Stimulated activated naive B cell treated with anti-CD40 and anti-IgM and Interleukin-4, amounts not matched to agents 10 μg/mL and 1 μg/mL and 100 μg/mL, for 72 hours (primary cell): ENCODE measurements around the gene MRTFA.
"Not testable (repeated sequence)": the region's sequence is repeated elsewhere in the genome, so short reads cannot be mapped to it uniquely, and the experiment has no call there.

ENCODE experiments used
- ATAC-seq, 2 donors: fragments of 150-1000 bp; cut with Tn5 transposase; replicated peaks; 2 replicates each; pipeline ENCODE4 v1.10.0; 2021; ENCODE audit warnings: moderate library complexity in 1 of 2
- DNase-seq: peaks from one replicate; pipeline ENCODE4 v3.0.0; 2021
- H3K27ac Mint-ChIP-seq: one replicate; pipeline ENCODE4 v1.8.0; 2022; ENCODE audit warnings: mild to moderate bottlenecking, mixed read lengths
- H3K27me3 Mint-ChIP-seq, 2 donors: one replicate each; pipeline ENCODE4 v1.8.0; 2022; ENCODE audit warnings: mixed read lengths in 2 of 2
- H3K36me3 Mint-ChIP-seq, 2 donors: one replicate each; pipeline ENCODE4 v1.8.0; 2022; ENCODE audit warnings: mixed read lengths in 2 of 2, mild to moderate bottlenecking in 1 of 2
- H3K4me1 Mint-ChIP-seq, 2 donors: one replicate each; pipeline ENCODE4 v1.8.0; 2022; ENCODE audit warnings: mixed read lengths in 2 of 2, mild to moderate bottlenecking in 1 of 2
- H3K4me3 Mint-ChIP-seq, 2 donors: one replicate each; pipeline ENCODE4 v1.8.0; 2022; ENCODE audit warnings: mild to moderate bottlenecking in 2 of 2, mixed read lengths in 2 of 2, moderate library complexity in 1 of 2
- H3K9me3 Mint-ChIP-seq, 2 donors: one replicate each; pipeline ENCODE4 v1.8.0; 2022; ENCODE audit warnings: mixed read lengths in 2 of 2, mild to moderate bottlenecking in 1 of 2

Gene MRTFA

GRCh38 chr22:40606306-40606705, 30.2 kb downstream of the MRTFA start:
- Mint-ChIP-seq H3K27me3 (no peaks in the 10 kb centered on the region), H3K9me3 (no peaks in the 10 kb centered on the region), H3K36me3 (peaks cover 2 to 13% of the 10 kb centered on the region in 2 donors), H3K4me3 (no peak overlapping the region), H3K4me1 (peaks cover 23 to 50% of the 10 kb centered on the region in 2 donors), H3K27ac (no peak overlapping the region)
- DNase-seq, result no peak
- ATAC-seq, result no peak

- no peak for ATAC-seq
- Mint-ChIP-seq H3K27ac (no peak overlapping the region), H3K27me3 (no peaks in the 10 kb centered on the region), H3K9me3 (no peaks in the 10 kb centered on the region), H3K4me3 (no peak overlapping the region), H3K4me1 (peaks cover 26 to 53% of the 10 kb centered on the region in 2 donors), H3K36me3 (peaks cover 2 to 13% of the 10 kb centered on the region in 2 donors)
- DNase-seq, result no peak
Observed at GRCh38 chr22:40605761-40606160, 30.8 kb downstream of the MRTFA start.

GRCh38 chr22:40603088-40603605, 33.4 kb downstream of the MRTFA start:
- Mint-ChIP-seq H3K27ac (peak overlapping the region; percentile 32), H3K9me3 (no peaks in the 10 kb centered on the region), H3K36me3 (peaks cover 2 to 13% of the 10 kb centered on the region in 2 donors), H3K4me1 (peaks cover 29 to 58% of the 10 kb centered on the region in 2 donors), H3K4me3 (no peak overlapping the region), H3K27me3 (no peaks in the 10 kb centered on the region)
- ATAC-seq (no peak), DNase-seq (no peak)

- peaks cover 2 to 13% of the 10 kb centered on the region in 2 donors for H3K36me3 Mint-ChIP-seq
- no peaks in the 10 kb centered on the region for H3K9me3 Mint-ChIP-seq
- peaks cover 29 to 62% of the 10 kb centered on the region in 2 donors for H3K4me1 Mint-ChIP-seq
- DNase-seq, result no peak
- H3K27me3 Mint-ChIP-seq, result no peaks in the 10 kb centered on the region
- no peak for ATAC-seq
- H3K4me3 Mint-ChIP-seq, result no peak overlapping the region
- H3K27ac Mint-ChIP-seq, result no peak overlapping the region
Observed at GRCh38 chr22:40602231-40602630, 34.3 kb downstream of the MRTFA start.

- H3K4me3 Mint-ChIP-seq, result no peak overlapping the region
- peaks cover 2 to 15% of the 10 kb centered on the region in 2 donors for H3K36me3 Mint-ChIP-seq
- no peaks in the 10 kb centered on the region for H3K9me3 Mint-ChIP-seq
- ATAC-seq (no peak), DNase-seq (no peak)
- H3K27me3 Mint-ChIP-seq, result no peaks in the 10 kb centered on the region
- peaks cover 29 to 69% of the 10 kb centered on the region in 2 donors for H3K4me1 Mint-ChIP-seq
- H3K27ac Mint-ChIP-seq, result no peak overlapping the region
Observed at GRCh38 chr22:40599731-40600130, 36.8 kb downstream of the MRTFA start.

GRCh38 chr22:40598712-40599111, 37.8 kb downstream of the MRTFA start:
- not testable (repeated sequence) for H3K27ac Mint-ChIP-seq

GRCh38 chr22:40597526-40598430, 38.7 kb downstream of the MRTFA start:
- Mint-ChIP-seq H3K9me3 (no peaks in the 10 kb centered on the region), H3K4me3 (no peak overlapping the region), H3K27ac (no peak overlapping the region)

More at GRCh38 chr22:40598712-40599111, 37.8 kb downstream of the MRTFA start:
- Mint-ChIP-seq H3K4me1 (peaks cover 39 to 79% of the 10 kb centered on the region in 2 donors), H3K36me3 (peaks cover 2 to 15% of the 10 kb centered on the region in 2 donors)
- not testable (repeated sequence) for H3K4me3 Mint-ChIP-seq, H3K27me3 Mint-ChIP-seq, ATAC-seq, H3K9me3 Mint-ChIP-seq, DNase-seq

GRCh38 chr22:40595497-40596234, 40.9 kb downstream of the MRTFA start:
- no peaks in the 10 kb centered on the region for H3K27me3 Mint-ChIP-seq
- peaks cover 41 to 78% of the 10 kb centered on the region in 2 donors for H3K4me1 Mint-ChIP-seq
- H3K36me3 Mint-ChIP-seq, result peaks cover 5% of the 10 kb centered on the region in 2 donors
- H3K4me3 Mint-ChIP-seq, result no peak overlapping the region
- DNase-seq (no peak), ATAC-seq (no peak)
- H3K27ac Mint-ChIP-seq, result no peak overlapping the region
- H3K9me3 Mint-ChIP-seq, result no peaks in the 10 kb centered on the region

More at GRCh38 chr22:40597526-40598430, 38.7 kb downstream of the MRTFA start:
- Mint-ChIP-seq H3K27me3 (no peaks in the 10 kb centered on the region), H3K36me3 (peaks cover 2 to 12% of the 10 kb centered on the region in 2 donors), H3K4me1 (peaks cover 42 to 81% of the 10 kb centered on the region in 2 donors)
- DNase-seq (no peak), ATAC-seq (no peak)

GRCh38 chr22:40594924-40595323, 41.6 kb downstream of the MRTFA start:
- Mint-ChIP-seq H3K27ac (no peak overlapping the region), H3K4me1 (peaks cover 37 to 80% of the 10 kb centered on the region in 2 donors), H3K36me3 (peaks cover 5 to 9% of the 10 kb centered on the region in 2 donors), H3K27me3 (no peaks in the 10 kb centered on the region), H3K9me3 (no peaks in the 10 kb centered on the region), H3K4me3 (peak overlapping the region in 1 of 2 donors; percentile 30)
- ATAC-seq (no peak), DNase-seq (no peak)

GRCh38 chr22:40594346-40594745, 42.2 kb downstream of the MRTFA start:
- DNase-seq, result no peak
- H3K4me1 Mint-ChIP-seq, result peaks cover 35 to 76% of the 10 kb centered on the region in 2 donors
- peak overlapping the region; percentile 75 for H3K27ac Mint-ChIP-seq
- no peaks in the 10 kb centered on the region for H3K27me3 Mint-ChIP-seq
- peak overlapping the region in 1 of 2 donors; percentile 30 for H3K4me3 Mint-ChIP-seq
- peak; percentile 33 to 54 for ATAC-seq
- no peaks in the 10 kb centered on the region for H3K9me3 Mint-ChIP-seq
- peaks cover 5 to 9% of the 10 kb centered on the region in 2 donors for H3K36me3 Mint-ChIP-seq

- no peak for DNase-seq
Observed at GRCh38 chr22:40593460-40594273, 42.9 kb downstream of the MRTFA start.

GRCh38 chr22:40592352-40593113, 44.0 kb downstream of the MRTFA start:
- H3K36me3 Mint-ChIP-seq, result peaks cover 11 to 12% of the 10 kb centered on the region in 2 donors
- ATAC-seq, result peak; percentile 77 to 78
- peak overlapping the region; percentile 94 for H3K27ac Mint-ChIP-seq
- no peaks in the 10 kb centered on the region for H3K27me3 Mint-ChIP-seq
- H3K9me3 Mint-ChIP-seq, result no peaks in the 10 kb centered on the region
- H3K4me3 Mint-ChIP-seq, result peak overlapping the region; percentile 43 to 73
- DNase-seq, result peak; percentile 18
- H3K4me1 Mint-ChIP-seq, result peaks cover 33 to 69% of the 10 kb centered on the region in 2 donors

More at GRCh38 chr22:40593460-40594273, 42.9 kb downstream of the MRTFA start:
- H3K4me1 Mint-ChIP-seq, result peaks cover 35 to 74% of the 10 kb centered on the region in 2 donors
- ATAC-seq, result peak; percentile 50 to 52
- peak overlapping the region; percentile 30 to 31 for H3K4me3 Mint-ChIP-seq
- H3K27me3 Mint-ChIP-seq, result no peaks in the 10 kb centered on the region
- H3K9me3 Mint-ChIP-seq, result no peaks in the 10 kb centered on the region
- peaks cover 5 to 12% of the 10 kb centered on the region in 2 donors for H3K36me3 Mint-ChIP-seq
- H3K27ac Mint-ChIP-seq, result peak overlapping the region; percentile 94

- Mint-ChIP-seq H3K36me3 (peaks cover 14 to 29% of the 10 kb centered on the region in 2 donors), H3K27ac (no peak overlapping the region), H3K27me3 (no peaks in the 10 kb centered on the region), H3K4me3 (no peak overlapping the region), H3K4me1 (peaks cover 28 to 49% of the 10 kb centered on the region in 2 donors), H3K9me3 (no peaks in the 10 kb centered on the region)
- ATAC-seq, result no peak
- DNase-seq, result no peak
Observed at GRCh38 chr22:40588726-40589125, 47.8 kb downstream of the MRTFA start.
